Measurements from ENCODE around the gene SPATS1. TPM values are rescaled to one million over a fixed set of nuclear protein-coding genes. Genes with fewer than 3 reads are reported as not detected.

The SPATS1 gene
- total RNA-seq, 1 donor from 2014 or later, result not detected

DNA sequence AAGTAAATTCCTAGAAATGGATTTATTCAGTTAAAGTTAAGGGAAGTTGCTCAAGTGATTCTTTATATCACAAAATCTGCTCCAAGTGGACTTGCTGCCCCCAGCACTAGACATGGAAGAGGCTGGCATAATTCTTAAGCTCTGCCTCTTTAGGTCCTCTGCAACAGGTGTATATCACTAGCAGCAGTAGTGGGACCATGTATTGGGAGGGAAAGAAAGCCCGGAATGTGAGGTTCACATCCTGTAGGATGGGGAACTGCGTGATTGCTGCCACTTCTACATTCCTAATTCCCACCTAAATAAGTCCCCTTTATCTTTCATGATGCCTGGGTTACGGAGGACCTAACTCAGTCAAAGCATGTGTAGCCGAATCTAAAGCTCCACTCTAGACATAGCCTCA lies 13.2 kb downstream of the SPATS1 start:
- no peaks in the 10 kb centered on the region for H3K4me1 Mint-ChIP-seq
- H3K9ac ChIP-seq, result no peak overlapping the region
- H3K4me3 Mint-ChIP-seq, result no peak overlapping the region

DNA sequence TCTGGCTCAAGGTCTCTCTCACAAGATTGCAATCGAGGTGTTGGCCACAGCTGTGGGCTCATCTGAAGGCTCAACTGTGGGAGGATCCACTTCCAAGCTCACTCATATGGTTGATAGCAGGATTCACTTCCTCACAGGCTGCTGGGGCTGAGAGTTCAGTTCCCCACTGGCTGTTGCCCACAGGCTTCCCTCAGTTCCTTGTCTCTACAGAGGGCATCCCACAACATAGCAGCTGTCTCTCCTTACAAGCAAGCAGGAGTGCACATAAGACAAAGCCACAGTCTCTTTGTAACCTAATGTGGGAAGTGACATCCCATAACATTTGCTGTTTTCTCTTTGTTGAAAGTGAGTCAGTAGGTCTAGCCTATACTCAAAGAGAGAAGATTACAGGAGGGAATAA lies 14.0 kb downstream of the SPATS1 start:
- Histone ChIP-seq H3K9me3 (ENCODE audit: low read depth) (no peaks in the 10 kb centered on the region), H3K36me3 (no peaks in the 10 kb centered on the region), H3K27ac (no peak overlapping the region), H3K27me3 (no peaks in the 10 kb centered on the region), H3F3A (ENCODE audit: low read depth) (no peaks in the 10 kb centered on the region), H3K9ac (no peak overlapping the region), H3K4me1 (no peaks in the 10 kb centered on the region), H2AFZ (replicated peaks) (no peak overlapping the region), H3K79me2 (ENCODE audit: low read depth) (no peaks in the 10 kb centered on the region), H4K20me1 (ENCODE audit: low read depth) (no peaks in the 10 kb centered on the region), H3K4me3 (no peak overlapping the region), H3K4me2 (no peak overlapping the region)
- H3K4me3 Mint-ChIP-seq, result no peak overlapping the region
- H3K27me3 Mint-ChIP-seq (ENCODE audit: insufficient read depth, low read depth), result peaks cover 3% of the 10 kb centered on the region
- TF ChIP-seq EZH2phosphoT487 (IDR thresholded peaks at IDR 0.05), result no peak
- TF ChIP-seq, protein P1, sequence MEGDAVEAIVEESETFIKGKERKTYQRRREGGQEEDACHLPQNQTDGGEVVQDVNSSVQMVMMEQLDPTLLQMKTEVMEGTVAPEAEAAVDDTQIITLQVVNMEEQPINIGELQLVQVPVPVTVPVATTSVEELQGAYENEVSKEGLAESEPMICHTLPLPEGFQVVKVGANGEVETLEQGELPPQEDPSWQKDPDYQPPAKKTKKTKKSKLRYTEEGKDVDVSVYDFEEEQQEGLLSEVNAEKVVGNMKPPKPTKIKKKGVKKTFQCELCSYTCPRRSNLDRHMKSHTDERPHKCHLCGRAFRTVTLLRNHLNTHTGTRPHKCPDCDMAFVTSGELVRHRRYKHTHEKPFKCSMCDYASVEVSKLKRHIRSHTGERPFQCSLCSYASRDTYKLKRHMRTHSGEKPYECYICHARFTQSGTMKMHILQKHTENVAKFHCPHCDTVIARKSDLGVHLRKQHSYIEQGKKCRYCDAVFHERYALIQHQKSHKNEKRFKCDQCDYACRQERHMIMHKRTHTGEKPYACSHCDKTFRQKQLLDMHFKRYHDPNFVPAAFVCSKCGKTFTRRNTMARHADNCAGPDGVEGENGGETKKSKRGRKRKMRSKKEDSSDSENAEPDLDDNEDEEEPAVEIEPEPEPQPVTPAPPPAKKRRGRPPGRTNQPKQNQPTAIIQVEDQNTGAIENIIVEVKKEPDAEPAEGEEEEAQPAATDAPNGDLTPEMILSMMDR (IDR thresholded peaks at IDR 0.05), result no peak
- no peak for TF ChIP-seq EZH2 (IDR thresholded peaks at IDR 0.05)
- no peak overlapping the region for H3K27ac Mint-ChIP-seq
- H3K4me1 Mint-ChIP-seq, result no peaks in the 10 kb centered on the region
- H3K36me3 Mint-ChIP-seq, result no peaks in the 10 kb centered on the region
- no peak for DNase-seq (ENCODE audit: low spot score)
- no peaks in the 10 kb centered on the region for H3K9me3 Mint-ChIP-seq

More for the DNA sequence above, 13.2 kb downstream of the SPATS1 start:
- Mint-ChIP-seq H3K36me3 (no peaks in the 10 kb centered on the region), H3K9me3 (no peaks in the 10 kb centered on the region), H3K27me3 (ENCODE audit: insufficient read depth, low read depth) (peaks cover 3% of the 10 kb centered on the region), H3K27ac (no peak overlapping the region)
- TF ChIP-seq EZH2phosphoT487 (IDR thresholded peaks at IDR 0.05), result no peak
- TF ChIP-seq, protein P1 (IDR thresholded peaks at IDR 0.05), result no peak
- no peak for TF ChIP-seq EZH2 (IDR thresholded peaks at IDR 0.05)
- Histone ChIP-seq H4K20me1 (ENCODE audit: low read depth) (no peaks in the 10 kb centered on the region), H2AFZ (replicated peaks) (no peak overlapping the region), H3K4me2 (no peak overlapping the region), H3F3A (ENCODE audit: low read depth) (no peaks in the 10 kb centered on the region), H3K27ac (no peak overlapping the region), H3K79me2 (ENCODE audit: low read depth) (no peaks in the 10 kb centered on the region), H3K9me3 (ENCODE audit: low read depth) (no peaks in the 10 kb centered on the region), H3K36me3 (no peaks in the 10 kb centered on the region), H3K4me3 (no peak overlapping the region), H3K27me3 (no peaks in the 10 kb centered on the region), H3K4me1 (no peaks in the 10 kb centered on the region)
- DNase-seq (ENCODE audit: low spot score), result no peak

DNA sequence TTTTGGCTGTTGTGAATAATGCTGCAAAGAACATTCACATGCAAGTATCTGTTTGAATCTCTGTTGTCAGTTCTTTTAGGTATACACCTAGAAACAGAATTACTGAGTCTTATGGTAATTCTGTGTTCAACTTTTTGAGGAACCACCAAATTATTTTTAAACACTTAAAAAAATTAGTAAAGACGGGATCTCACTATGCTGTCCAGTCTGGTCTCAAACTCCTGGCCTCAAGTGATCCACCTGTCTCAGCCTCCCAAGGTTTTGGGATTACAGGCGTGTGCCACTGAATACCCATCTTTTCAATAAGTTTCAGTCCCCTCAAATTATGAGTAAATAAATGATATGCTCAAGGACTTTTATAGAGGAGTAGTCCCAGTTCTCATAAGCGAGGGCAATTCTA lies 17.5 kb downstream of the SPATS1 start:
- no peak for DNase-seq (ENCODE audit: low spot score)
- Mint-ChIP-seq H3K4me1 (no peaks in the 10 kb centered on the region), H3K4me3 (no peak overlapping the region), H3K27ac (no peak overlapping the region), H3K36me3 (no peaks in the 10 kb centered on the region), H3K27me3 (ENCODE audit: insufficient read depth, low read depth) (peaks cover 2% of the 10 kb centered on the region), H3K9me3 (no peaks in the 10 kb centered on the region)
- H3K4me3 ChIP-seq, result no peak overlapping the region
- H2AFZ ChIP-seq (replicated peaks), result no peak overlapping the region
- no peak overlapping the region for H3K4me2 ChIP-seq
- no peaks in the 10 kb centered on the region for H3K9me3 ChIP-seq (ENCODE audit: low read depth)
- no peaks in the 10 kb centered on the region for H3K79me2 ChIP-seq (ENCODE audit: low read depth)
- no peaks in the 10 kb centered on the region for H3K27me3 ChIP-seq
- H4K20me1 ChIP-seq (ENCODE audit: low read depth), result no peaks in the 10 kb centered on the region
- no peak overlapping the region for H3K27ac ChIP-seq
- no peak overlapping the region for H3K9ac ChIP-seq
- no peaks in the 10 kb centered on the region for H3K4me1 ChIP-seq
- no peaks in the 10 kb centered on the region for H3F3A ChIP-seq (ENCODE audit: low read depth)
- no peaks in the 10 kb centered on the region for H3K36me3 ChIP-seq
- no peak for TF ChIP-seq EZH2 (IDR thresholded peaks at IDR 0.05)
- TF ChIP-seq, protein P1 (IDR thresholded peaks at IDR 0.05), result no peak
- TF ChIP-seq EZH2phosphoT487 (IDR thresholded peaks at IDR 0.05), result no peak

All from neural progenitor cell (in vitro differentiated cells).